Peyer's patch (tissue), 4 donors: ENCODE measurements around the gene IPO4. TPM values are rescaled to one million over a fixed set of nuclear protein-coding genes. Genes with fewer than 3 reads are reported as not detected.
A peak's percentile ranks its signal among the peaks of the same experiment; 100 is the strongest.

Experiments
- DNase-seq, 3 donors: peaks; one replicate each; pipeline ENCODE4 v3.0.0-alpha.2; 2017 to 2019
- H3K27ac ChIP-seq, 4 donors: fragments of 200-600 bp; sonication (generic); one replicate each; pipeline ENCODE4 v1.5.1; 2016 to 2019
- H3K27me3 ChIP-seq, 2 donors: fragments of 200-600 bp; sonication (generic); one replicate each; pipeline ENCODE4 v1.5.1; 2019
- H3K36me3 ChIP-seq, 3 donors: fragments of 200-600 bp; sonication (generic); one replicate each; pipeline ENCODE4 v1.5.1; 2016 to 2019
- H3K4me1 ChIP-seq, 4 donors: fragments of 200-600 bp; sonication (generic); one replicate each; pipeline ENCODE4 v1.5.1; 2016 to 2019
- H3K4me3 ChIP-seq, 4 donors: fragments of 200-600 bp; sonication (generic); 1 replicate in 3 of 4; 2 replicates in 1 of 4; pipeline ENCODE4 v1.5.1; 2016 to 2019; ENCODE audit warnings: mild to moderate bottlenecking in 1 of 4
- H3K9me3 ChIP-seq, 4 donors: fragments of 200-600 bp; sonication (generic); one replicate each; pipeline ENCODE4 v1.5.1; 2016 to 2019; ENCODE audit warnings: mild to moderate bottlenecking in 1 of 4
- POLR2A ChIP-seq, 2 donors: fragments of 450-650 bp; IDR thresholded peaks; one replicate each; pipeline ENCODE4 v1.5.1; 2017; ENCODE audit warnings: antibody characterized with exemption in 2 of 2, mild to moderate bottlenecking in 2 of 2, moderate library complexity in 2 of 2
- total RNA-seq, 4 donors: library from RNA; depleted of rRNA; stranded (reverse); fragments of >200 nt; gene quantifications; one replicate each; pipeline ENCODE4 v1.1.0, GENCODE V29; 2016
- TF ChIP-seq, protein P1 (sequence below), 6 experiments: fragments of 450-650 bp in 4 of 6; fragments of 200-600 bp in 2 of 6; sonication (generic) in 1 of 6; IDR thresholded peaks; one replicate each; pipeline ENCODE4 v1.5.1; 2017 to 2019; ENCODE audit warnings: antibody characterized with exemption in 6 of 6, mild to moderate bottlenecking in 3 of 6, moderate library complexity in 1 of 6

Gene IPO4
- total RNA-seq, 4 donors from 2014 or later, result 12.8 to 56.9 (median 34.2) TPM

DNA sequence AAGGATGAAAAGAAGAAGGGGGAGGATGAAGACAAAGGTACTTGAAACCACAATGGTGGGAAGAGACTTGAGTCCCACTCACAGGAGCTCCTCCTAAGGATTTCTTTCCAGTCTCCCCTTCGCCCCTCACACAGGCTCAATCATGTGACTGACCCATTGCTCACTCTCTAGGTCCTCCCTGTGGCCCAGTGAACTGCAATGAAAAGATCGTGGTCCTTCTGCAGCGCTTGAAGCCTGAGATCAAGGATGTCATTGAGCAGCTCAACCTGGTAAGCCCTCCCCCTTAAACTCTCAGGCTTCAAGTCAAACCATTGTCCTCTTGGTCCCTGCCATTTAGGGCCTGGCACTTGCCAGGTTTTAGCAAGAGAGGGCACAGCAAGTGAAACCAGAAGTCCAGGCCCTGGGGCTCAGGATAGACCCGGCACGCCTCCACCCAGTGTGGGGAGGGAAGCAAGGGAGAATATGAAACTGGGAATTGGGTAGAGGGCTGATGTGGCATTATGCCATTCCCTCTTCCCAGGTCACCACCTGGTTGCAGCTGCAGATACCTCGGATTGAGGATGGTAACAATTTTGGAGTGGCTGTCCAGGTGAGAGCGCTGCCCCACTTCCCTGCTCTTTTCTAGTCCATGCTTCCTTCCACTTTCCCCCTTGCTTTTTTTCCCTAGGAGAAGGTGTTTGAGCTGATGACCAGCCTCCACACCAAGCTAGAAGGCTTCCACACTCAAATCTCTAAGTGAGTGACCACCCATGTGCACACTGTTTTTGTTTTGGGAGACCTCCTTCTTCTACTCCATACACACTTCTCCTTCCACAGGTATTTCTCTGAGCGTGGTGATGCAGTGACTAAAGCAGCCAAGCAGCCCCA, 50.9 kb downstream of the IPO4 start:
- peak overlapping the region in 1 of 4 donors; percentile 93 for H3K4me3 ChIP-seq
- no peaks in the 10 kb centered on the region for H3K27me3 ChIP-seq
- no peaks in the 10 kb centered on the region for H3K9me3 ChIP-seq
- peaks cover 0 to 53% (median 17%) of the 10 kb centered on the region in 4 donors for H3K4me1 ChIP-seq
- no peak for DNase-seq
- H3K27ac ChIP-seq, result peak overlapping the region in 3 of 4 donors; percentile 47 to 96 (median 95)
- peaks cover 0 to 22% (median 3%) of the 10 kb centered on the region in 3 donors for H3K36me3 ChIP-seq
- TF ChIP-seq POLR2A (IDR thresholded peaks at IDR 0.05), result no peak
- TF ChIP-seq, protein P1, sequence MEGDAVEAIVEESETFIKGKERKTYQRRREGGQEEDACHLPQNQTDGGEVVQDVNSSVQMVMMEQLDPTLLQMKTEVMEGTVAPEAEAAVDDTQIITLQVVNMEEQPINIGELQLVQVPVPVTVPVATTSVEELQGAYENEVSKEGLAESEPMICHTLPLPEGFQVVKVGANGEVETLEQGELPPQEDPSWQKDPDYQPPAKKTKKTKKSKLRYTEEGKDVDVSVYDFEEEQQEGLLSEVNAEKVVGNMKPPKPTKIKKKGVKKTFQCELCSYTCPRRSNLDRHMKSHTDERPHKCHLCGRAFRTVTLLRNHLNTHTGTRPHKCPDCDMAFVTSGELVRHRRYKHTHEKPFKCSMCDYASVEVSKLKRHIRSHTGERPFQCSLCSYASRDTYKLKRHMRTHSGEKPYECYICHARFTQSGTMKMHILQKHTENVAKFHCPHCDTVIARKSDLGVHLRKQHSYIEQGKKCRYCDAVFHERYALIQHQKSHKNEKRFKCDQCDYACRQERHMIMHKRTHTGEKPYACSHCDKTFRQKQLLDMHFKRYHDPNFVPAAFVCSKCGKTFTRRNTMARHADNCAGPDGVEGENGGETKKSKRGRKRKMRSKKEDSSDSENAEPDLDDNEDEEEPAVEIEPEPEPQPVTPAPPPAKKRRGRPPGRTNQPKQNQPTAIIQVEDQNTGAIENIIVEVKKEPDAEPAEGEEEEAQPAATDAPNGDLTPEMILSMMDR (IDR thresholded peaks at IDR 0.05), result no peak

DNA sequence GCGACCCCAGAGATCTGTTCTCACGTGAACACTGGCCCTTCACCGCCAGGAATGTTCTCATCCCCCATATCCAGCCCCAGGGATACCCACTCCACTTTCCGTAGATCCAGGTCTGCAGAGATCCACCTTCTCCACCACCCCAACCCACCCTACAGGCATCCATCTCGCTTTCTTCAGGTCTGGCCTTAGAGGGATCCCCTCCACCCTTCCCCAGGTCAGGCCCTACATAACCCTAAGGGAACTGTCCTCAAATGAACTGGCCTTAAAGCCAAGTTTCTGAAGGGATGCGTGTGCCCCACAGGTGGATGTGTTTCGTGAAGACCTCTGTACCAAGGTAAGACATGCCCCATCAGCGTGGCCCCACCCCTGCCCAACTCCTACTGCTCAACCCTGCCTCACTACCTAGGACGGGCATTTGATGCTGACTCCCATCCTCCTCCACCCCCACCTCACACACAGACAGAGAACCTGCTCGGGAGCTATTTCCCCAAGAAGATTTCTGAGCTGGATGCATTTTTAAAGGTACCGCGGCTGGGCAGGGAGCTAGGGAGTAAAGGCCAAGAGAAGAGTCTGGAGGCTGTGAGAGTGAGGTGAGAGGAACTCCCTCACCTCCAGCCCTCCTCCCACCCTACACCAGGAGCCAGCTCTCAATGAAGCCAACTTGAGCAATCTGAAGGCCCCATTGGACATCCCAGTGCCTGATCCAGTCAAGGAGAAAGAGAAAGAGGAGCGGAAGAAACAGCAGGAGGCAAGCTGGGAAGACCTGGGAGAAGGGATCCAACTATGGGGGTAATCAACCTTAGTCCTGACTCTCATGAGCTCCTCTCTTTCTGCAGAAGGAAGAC, 51.7 kb downstream of the IPO4 start:
- Histone ChIP-seq H3K4me3 (peak overlapping the region; percentile 93 to 99 (median 96)), H3K9me3 (no peaks in the 10 kb centered on the region), H3K36me3 (peaks cover 0 to 22% (median 3%) of the 10 kb centered on the region in 3 donors), H3K27me3 (no peaks in the 10 kb centered on the region), H3K4me1 (peaks cover 0 to 45% (median 16%) of the 10 kb centered on the region in 4 donors), H3K27ac (peak overlapping the region; percentile 95 to 97 (median 96))
- no peak for TF ChIP-seq POLR2A (IDR thresholded peaks at IDR 0.05)
- TF ChIP-seq, protein P1 (IDR thresholded peaks at IDR 0.05), result no peak
- no peak for DNase-seq

DNA sequence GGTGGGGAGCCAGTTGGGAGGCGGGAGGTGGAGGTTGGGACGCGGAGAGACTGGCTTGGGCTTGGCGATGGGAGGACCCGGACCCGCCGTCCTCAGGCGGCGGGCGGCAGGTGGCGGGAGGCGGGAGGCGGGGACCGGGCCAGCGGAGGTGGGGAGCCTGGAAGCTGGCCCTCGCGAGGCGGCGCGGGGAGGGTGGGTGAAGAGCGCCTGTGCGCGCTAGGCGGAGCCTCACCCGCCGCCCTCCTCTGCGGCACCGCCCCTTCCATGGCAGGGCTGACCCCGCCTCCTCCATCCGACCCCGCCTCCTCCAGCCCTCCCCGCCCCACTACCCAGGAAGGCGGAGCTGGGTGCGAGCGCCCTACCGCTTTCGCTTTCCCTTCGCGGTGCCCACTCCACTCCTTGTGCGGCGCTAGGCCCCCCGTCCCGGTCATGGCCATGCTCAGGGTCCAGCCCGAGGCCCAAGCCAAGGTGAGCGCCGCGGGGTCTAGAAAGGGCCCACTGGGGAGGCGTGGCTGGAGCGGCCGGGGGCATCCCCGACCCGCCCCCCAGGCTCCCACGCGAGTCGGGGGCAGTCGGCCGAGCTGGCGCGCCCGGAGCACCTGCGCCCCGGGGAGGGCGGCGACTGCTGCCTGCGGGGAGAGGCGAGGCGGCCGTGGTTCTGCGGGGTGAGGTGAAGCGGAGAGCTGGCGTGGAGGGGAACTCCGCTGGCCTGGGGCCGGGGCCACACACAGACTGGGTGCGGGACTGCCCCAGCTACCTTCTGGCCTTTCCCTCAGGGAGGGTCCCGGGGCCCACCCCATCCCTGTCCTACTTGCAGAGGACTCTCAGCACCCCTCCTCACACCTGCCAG, 52.6 kb downstream of the IPO4 start, which contains the start of gene PSME1:
Gene PSME1, plus strand, starts transcription at position 361 of the 850 bp plus-strand sequence. Its CDS starts 69 bp downstream, at position 430.
- TF ChIP-seq POLR2A (IDR thresholded peaks at IDR 0.05), result peak; percentile 58 to 80
- TF ChIP-seq, protein P1 (IDR thresholded peaks at IDR 0.05), result peak in 1 of 6 experiments; percentile 0
- DNase-seq, result peak; percentile 93 to 98 (median 98)
- H3K4me1 ChIP-seq, result peaks cover 0 to 44% (median 16%) of the 10 kb centered on the region in 4 donors
- no peaks in the 10 kb centered on the region for H3K27me3 ChIP-seq
- no peaks in the 10 kb centered on the region for H3K9me3 ChIP-seq
- peak within 1 kb of the TSS; percentile 93 to 99 (median 96) for H3K4me3 ChIP-seq
- peaks cover 0 to 22% (median 3%) of the 10 kb centered on the region in 3 donors for H3K36me3 ChIP-seq
- peak within 1 kb of the TSS; percentile 95 to 97 (median 96) for H3K27ac ChIP-seq

DNA sequence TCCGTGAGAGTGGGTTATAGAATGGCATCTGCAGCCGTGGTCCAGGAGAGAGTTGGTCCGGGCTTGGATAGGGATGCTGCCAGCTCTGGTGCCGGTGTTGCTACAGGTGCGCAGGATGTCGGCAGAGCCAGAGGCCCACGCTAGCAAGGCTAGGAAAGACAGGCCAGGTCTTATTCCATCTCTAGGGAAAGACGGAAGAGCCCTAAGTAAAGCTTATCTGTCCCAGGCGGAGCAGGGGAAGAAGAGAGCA, 53.1 kb downstream of the IPO4 start:
- peak overlapping the region; percentile 95 to 97 (median 96) for H3K27ac ChIP-seq
- peak overlapping the region; percentile 93 to 99 (median 96) for H3K4me3 ChIP-seq
- no peaks in the 10 kb centered on the region for H3K9me3 ChIP-seq
- DNase-seq, result no peak
- TF ChIP-seq, protein P1 (IDR thresholded peaks at IDR 0.05), result peak in 1 of 6 experiments; percentile 1
- no peak for TF ChIP-seq POLR2A (IDR thresholded peaks at IDR 0.05)
- H3K36me3 ChIP-seq, result peaks cover 0 to 22% (median 3%) of the 10 kb centered on the region in 3 donors
- H3K27me3 ChIP-seq, result no peaks in the 10 kb centered on the region
- H3K4me1 ChIP-seq, result peaks cover 0 to 44% (median 15%) of the 10 kb centered on the region in 4 donors

DNA sequence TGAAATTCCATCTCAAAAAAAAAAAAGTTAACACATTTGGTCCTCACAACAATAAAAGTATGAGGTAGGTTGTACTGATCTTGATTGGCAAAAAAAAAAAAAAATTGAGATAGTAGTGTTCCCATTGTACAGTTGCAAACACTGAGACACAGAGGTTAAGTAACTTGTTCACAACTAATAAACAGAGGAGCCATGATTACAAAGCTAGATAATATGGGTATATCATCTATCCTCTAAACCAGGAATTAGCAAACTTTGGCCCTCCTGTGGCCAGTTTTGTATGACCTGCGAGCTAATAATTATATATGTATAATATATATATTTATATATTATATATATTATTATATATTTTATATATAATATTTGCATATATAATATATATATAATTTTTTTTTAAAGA, 54.9 kb downstream of the IPO4 start:
- Histone ChIP-seq H3K9me3 (no peaks in the 10 kb centered on the region), H3K27me3 (no peaks in the 10 kb centered on the region), H3K4me1 (peaks cover 0 to 29% (median 11%) of the 10 kb centered on the region in 4 donors), H3K4me3 (no peak overlapping the region), H3K27ac (no peak overlapping the region), H3K36me3 (peaks cover 0 to 15% (median 2%) of the 10 kb centered on the region in 3 donors)
- no peak for TF ChIP-seq POLR2A (IDR thresholded peaks at IDR 0.05)
- TF ChIP-seq, protein P1 (IDR thresholded peaks at IDR 0.05), result no peak
- no peak for DNase-seq
